ACHN (cell line): Measurements from ENCODE around the gene OR2T3.
"Not testable (repeated sequence)": the region's sequence is repeated elsewhere in the genome, so short reads cannot be mapped to it uniquely, and the experiment has no call there.

ENCODE experiments used
- DNase-seq: peaks from one replicate; pipeline ENCODE4 v3.0.0-alpha.2; 2015
- in situ Hi-C: cut with HindIII; loops from 2 replicates; pipeline ENCODE4 v1.10.0; 2017; ENCODE audit warnings: low sequenced_read_pairs, low pct_ligation_motif_present, low pct_unique_long_range_greater_than_20kb

Gene OR2T3

DNA sequence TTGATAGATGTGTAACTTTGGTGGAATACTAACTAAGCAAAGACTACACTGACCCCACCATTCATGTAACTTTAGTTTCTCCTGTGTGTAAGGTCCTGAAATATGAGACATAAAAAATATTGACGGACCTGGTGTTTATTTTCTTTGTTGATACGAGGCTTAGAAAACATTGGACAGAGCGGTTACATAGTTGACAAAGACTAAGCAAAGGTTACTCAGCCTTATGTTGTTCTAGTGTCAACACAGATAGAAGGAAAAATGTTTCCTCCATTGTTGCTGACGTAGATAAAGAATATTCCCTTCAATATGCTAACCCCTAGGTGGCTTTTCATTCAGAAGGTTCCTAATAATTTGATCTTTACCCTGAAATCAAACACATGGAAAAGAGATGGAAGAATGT, 18.1 kb upstream of the OR2T3 start:
- in situ Hi-C loops, DNase-seq: not testable (repeated sequence)

DNA sequence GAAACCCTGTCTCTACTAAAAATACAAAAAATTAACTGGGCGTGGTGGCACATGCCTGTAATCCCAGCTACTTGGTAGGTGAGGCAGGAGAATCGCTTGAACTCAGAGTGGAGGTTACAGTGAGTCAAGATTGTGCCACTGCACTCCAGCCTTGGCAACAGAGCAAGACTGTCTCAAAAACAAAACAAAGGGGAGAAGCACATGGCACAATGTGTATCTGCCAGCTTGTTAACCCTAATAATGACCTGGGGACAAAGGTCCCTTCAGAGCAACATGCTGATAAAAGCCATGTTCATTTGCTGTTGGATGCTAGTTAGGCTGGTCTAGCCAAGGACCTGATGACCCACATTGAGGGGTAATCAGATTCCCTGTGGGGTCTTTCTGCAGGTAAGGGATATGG, 16.5 kb upstream of the OR2T3 start:
- in situ Hi-C loops: not testable (repeated sequence)

DNA sequence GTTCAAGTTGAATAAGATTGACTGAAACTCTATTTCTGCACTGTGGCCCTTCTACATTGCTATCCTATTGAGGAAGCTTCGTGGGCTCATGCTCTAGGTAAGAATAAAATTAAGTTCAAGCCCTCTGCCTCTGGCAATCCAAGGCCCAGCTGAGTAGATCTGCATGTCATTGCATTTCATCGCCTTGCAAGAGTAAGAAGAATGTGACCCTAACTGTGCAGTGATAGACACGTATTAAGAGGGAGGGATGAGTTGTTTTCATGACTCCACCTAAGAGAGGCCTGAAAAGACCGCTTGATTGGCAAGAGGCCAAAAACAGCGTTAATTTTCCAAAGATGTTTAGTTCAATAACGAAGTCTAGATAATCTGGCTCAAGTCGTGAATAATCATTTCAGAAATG, 14.0 kb upstream of the OR2T3 start:
- in situ Hi-C loops, DNase-seq: not testable (repeated sequence)

More for the DNA sequence above, 16.5 kb upstream of the OR2T3 start:
- DNase-seq: not testable (repeated sequence)

DNA sequence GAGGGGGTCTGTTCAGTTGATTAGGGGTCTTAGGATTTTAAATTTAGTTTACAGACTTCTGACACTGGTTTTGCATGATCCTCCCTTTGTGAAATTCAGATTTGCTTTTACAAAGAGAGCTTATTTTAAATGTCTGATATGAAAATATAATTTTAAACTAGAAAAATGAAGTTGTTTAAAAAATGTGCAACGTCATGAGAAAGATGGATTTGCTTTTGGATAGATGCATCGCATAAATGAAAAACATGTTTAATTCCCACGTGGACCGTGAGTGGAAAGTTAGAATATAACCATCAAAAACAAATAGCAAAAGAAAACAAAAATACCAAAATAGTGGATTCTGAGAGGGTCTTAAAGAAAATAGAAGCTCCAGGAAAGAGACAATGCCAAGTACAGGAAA, 2.0 kb upstream of the OR2T3 start:
- in situ Hi-C loops: no loop called here
- no peak for DNase-seq

DNA sequence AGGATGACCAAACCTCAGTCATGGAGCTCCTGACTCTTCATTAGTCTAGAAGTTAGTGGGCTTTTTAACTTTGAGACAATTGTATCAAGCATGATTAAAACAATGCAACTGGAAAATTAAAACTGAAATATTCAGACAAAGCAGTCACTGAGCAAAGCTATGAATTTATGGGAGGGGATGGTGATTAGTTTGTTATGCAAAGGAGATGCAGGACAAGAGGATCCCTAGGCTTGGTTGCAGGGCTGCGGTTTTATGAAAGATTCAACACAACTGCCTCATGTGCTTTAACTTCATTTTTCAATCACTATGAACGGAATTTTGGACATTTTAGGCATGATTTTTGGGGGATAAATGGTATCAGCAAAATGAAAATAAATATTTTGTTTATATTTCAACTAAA, 1.0 kb upstream of the OR2T3 start:
- in situ Hi-C loops, DNase-seq: not testable (repeated sequence)

DNA sequence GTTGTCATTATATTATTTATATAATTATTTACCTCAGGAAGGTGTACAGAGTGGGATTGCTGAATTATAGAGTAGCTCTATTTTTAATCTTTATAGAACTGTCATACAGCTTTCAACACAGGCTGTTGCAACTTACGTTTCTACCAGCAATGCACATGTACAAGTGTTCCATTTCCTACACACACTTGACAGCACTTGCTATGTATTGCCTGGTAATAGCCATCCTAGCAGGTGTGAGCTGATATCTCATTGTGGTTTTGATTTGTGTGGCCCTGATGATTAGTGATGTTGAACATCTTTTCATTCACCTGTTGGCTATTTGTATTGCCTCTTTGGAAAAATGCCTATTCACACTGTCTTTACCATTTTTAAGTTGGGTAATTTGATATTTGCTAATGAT, 2.5 kb downstream of the OR2T3 start:
- in situ Hi-C loops, DNase-seq: not testable (repeated sequence)

DNA sequence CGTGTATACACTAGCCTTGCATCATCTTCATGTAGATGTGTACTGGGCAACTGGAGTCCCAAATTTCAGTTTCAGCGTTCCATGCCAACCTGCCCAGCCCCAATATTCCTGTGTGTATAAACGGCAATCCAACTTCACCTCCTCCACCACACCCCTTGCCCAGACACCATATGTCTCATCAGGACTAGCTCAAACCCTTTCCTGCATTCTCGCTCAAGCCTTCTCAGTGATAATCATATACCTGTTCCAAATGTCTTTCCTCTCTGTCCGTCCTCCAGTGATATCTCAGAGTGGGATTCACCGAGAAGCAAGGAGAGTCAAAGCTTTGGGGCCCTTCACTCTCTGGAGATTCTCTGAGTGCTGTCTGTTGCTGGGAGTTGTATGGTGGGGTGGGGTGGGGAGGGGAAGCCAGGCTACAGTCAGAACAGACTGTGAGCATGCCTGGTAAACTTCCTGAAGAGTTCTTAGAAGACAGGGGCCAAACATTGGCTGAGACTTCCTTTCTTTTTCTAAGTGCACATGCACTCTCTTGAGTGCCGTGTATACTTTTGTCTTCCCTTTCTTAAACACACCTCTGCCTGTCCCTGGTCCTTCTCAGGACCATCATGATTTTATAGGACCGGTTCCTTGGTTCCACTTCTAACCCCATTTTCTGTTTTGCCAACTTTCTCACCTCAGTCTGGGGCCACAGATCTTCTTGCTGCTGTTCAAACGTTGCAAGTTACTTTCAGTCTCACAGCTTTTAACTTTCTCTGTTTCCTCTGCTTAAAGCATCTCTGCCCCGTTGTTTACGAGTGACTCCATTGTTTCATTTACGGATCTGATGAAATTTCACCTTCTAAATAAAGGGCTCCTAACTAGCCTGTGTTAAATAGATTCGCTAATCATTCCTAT, 8.8 kb downstream of the OR2T3 start:
- DNase-seq, in situ Hi-C loops: not testable (repeated sequence)

DNA sequence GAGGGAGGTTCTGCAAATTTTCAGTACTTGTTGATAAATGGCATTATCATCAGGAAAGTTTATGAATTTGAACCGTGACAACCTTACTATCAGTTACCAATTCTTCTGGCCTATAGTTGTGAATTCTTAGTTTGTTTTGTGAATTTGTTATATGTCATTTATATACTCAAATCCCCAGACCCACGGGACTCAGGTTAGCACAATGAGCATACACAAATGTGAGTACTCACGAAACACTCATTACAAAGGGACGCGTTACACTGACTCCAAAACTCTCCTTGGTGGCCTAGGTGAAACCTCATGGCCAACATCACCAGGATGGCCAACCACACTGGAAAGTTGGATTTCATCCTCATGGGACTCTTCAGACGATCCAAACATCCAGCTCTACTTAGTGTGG, 15.1 kb downstream of the OR2T3 start, which contains the start of gene OR2T5:
TSS of gene OR2T5 (plus strand) at position 301 of the 400 bp plus-strand sequence. CDS start at position 301, 0 bp downstream.
- DNase-seq, in situ Hi-C loops: not testable (repeated sequence)

DNA sequence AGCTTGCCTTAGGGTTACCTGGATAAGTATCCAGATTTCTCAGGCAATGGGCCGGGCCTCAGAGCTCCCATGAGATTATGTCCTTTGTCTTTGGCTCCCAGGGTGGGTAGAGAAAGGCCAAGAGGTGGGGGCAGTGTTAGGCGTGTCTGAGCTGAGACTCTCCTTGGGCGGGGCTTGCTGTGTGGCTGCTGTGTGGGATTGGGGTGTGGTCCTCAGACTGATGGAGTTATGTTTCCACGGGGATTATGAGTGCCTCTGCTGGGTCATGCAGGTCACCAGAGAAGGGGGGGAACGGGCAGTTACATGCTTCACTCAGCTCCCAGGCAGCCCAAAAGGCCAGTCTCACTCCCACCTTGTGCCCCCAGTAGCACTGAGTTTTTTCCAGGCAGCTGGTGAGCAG, 23.5 kb downstream of the OR2T3 start:
- in situ Hi-C loops, DNase-seq: not testable (repeated sequence)

DNA sequence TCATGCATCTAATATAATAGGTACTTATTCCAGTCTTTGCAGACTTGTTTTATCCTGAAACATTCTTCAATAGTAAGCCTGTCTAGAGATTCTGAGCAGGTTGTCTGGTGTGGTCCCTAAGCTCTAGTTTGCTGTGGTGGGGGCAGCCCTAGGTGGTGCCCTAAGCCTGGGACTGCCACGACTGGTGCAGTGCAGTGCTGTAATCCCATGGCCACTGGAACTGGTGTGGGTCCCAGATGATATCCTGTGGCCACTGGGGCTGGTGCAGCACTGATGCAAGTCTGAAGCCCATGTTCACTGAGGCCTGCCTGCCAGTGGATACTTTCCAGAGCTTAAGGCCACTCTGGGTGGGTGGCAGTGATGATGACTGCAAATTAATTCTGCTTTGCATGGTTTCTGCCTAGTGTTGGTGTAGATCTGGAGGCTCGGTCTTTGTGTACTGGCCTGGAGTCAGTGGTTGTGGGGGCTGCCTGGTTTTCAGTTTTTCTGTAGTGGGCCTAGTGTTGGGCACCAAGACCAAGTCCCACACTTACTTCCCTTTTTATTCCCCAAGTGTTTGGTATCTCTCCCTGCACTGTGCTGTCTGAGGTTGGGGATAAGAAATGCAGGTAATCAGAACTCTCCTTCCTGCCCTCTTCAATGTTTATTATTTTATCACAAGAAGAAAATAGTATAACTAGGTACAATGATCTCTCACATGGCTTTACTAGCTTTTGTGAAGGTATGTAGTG, 27.3 kb downstream of the OR2T3 start:
- DNase-seq, in situ Hi-C loops: not testable (repeated sequence)

DNA sequence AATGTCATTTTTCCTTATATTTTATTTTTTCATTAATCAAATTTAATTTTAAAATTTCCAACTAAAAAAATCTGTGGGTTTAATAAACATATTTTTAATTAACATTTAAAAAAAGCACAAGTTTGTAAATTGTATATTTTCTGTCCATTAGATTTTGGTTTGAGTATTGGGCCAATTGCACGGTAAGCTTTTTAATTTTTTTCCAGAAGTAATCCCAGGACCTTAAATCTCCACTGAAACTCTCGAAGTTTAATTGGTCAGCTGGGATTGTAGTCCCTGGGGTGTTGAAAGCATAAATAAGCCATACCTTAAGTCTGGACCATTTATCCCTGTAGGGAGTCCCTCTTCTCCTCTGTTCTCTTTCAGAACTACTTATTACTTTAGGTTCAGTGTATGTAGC, 34.6 kb downstream of the OR2T3 start, which contains the start of gene OR2G6:
TSS of gene OR2G6 (plus strand) at position 301 of the 400 bp plus-strand sequence. CDS start 13,574 bp downstream, outside the sequence.
- DNase-seq, in situ Hi-C loops: not testable (repeated sequence)

DNA sequence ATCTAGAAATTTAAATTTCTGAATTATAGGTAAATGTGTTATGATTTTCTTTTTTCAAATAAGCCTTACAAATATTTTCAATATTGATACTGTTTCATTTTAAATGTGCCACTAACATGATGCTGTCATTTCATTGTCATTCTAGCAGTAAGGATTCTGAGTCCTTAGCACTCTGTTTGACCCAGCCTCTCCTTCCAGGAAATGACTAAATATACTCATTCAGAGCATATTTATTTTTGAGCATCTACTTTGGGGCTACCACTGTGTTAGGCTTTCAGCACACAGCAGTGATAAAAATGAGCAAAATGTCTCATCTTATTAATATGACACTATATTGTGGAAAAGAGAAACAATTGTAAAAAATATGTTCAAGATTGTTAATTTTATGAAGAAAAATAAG, 37.1 kb downstream of the OR2T3 start:
- in situ Hi-C loops, DNase-seq: not testable (repeated sequence)

DNA sequence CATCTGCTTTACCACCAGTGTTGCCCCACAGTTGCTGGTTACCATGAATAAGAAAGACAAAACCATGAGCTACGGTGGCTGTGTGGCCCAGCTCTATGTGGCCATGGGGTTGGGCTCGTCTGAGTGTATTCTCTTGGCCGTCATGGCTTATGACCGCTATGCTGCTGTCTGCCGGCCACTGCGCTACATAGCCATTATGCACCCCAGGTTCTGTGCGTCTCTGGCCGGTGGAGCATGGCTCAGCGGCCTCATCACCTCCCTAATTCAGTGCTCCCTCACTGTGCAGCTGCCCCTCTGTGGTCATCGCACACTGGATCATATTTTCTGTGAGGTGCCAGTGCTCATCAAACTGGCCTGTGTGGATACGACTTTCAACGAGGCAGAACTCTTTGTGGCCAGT, 48.7 kb downstream of the OR2T3 start:
- DNase-seq: no peak
- in situ Hi-C loops: no loop called here
